Measurements from ENCODE around the gene RIN3. TPM values are rescaled to one million over a fixed set of nuclear protein-coding genes. Genes with fewer than 3 reads are reported as not detected.

The RIN3 gene
- total RNA-seq, 1 experiment from 2014 or later = not detected

DNA sequence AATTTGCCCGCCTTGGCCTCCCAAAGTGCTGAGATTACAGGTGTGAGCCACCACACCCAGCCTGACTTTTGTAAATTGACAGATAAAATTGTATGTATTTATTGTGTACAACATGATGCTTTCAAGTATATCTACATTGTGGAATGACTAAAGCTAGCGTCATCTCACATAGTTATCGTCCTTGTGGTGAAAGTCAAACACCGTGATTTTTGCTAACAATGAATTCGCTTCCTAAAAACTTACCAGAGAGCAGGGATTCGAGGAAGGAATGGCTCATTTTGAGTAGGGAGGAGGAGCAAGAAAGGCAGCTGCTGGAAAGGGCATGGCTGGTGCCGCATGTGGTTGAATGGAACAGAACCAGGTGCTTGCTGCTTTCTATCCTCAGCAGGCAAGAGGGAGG, 149.5 kb downstream of the RIN3 start:
- H3K4me1 ChIP-seq (ENCODE audit: low read length) = peaks cover 12% of the 10 kb centered on the region
- H3K9me3 ChIP-seq (ENCODE audit: low read length) = no peaks in the 10 kb centered on the region
- H3K4me2 ChIP-seq (ENCODE audit: low read depth, low read length, poor library complexity, severe bottlenecking) = no peak overlapping the region
- H3K79me2 ChIP-seq (ENCODE audit: low read length) = no peaks in the 10 kb centered on the region
- no peaks in the 10 kb centered on the region for H3K27me3 ChIP-seq (ENCODE audit: low read length)
- no peak overlapping the region for H3K4me3 ChIP-seq (ENCODE audit: low read length)
- H3K9ac ChIP-seq (ENCODE audit: low read length) = no peak overlapping the region
- no peaks in the 10 kb centered on the region; the same call in 1 of the 2 replicates for H4K20me1 ChIP-seq (ENCODE audit: insufficient read depth, low read depth, low read length)
- DNase-seq = no peak
- no peak overlapping the region for H3K27ac ChIP-seq (ENCODE audit: low read length)
- no peaks in the 10 kb centered on the region for H3K9me2 ChIP-seq (replicated peaks; ENCODE audit: insufficient read depth, low read length)
- H3K36me3 ChIP-seq (ENCODE audit: insufficient read depth, low read length) = no peaks in the 10 kb centered on the region
- no peak overlapping the region for H2AFZ ChIP-seq (ENCODE audit: low read length)

DNA sequence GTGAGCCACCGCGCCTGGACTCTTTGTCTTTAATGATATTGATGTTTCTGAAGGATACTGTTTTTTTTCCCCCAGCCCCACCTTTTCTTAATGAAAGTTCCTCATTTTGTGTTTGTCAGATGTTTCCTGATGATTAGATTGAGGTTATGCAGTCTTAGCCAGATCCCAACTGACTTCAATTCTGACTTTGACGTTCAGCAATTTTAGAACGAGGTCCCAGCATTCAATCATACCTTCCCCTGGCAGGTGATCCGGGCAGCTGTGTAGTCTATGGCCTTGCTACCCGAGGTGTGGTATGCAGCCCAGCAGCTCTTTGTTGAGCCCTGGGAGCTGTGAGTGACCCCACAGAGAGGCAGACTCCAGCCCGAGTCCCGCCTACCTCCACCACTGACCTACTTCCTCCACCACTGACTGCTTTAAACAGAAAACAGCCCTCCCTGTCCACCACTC, 152.1 kb downstream of the RIN3 start:
- no peaks in the 10 kb centered on the region for H3K79me2 ChIP-seq (ENCODE audit: low read length)
- H3K27me3 ChIP-seq (ENCODE audit: low read length) = no peaks in the 10 kb centered on the region
- no peak overlapping the region for H3K4me3 ChIP-seq (ENCODE audit: low read length)
- H3K9me3 ChIP-seq (ENCODE audit: low read length) = no peaks in the 10 kb centered on the region
- no peak overlapping the region for H3K9ac ChIP-seq (ENCODE audit: low read length)
- H4K20me1 ChIP-seq (ENCODE audit: insufficient read depth, low read depth, low read length) = no peaks in the 10 kb centered on the region
- peaks cover 21% of the 10 kb centered on the region for H3K4me1 ChIP-seq (ENCODE audit: low read length)
- H3K4me2 ChIP-seq (ENCODE audit: low read depth, low read length, poor library complexity, severe bottlenecking) = no peak overlapping the region
- DNase-seq = no peak
- H3K9me2 ChIP-seq (replicated peaks; ENCODE audit: insufficient read depth, low read length) = no peaks in the 10 kb centered on the region
- no peak overlapping the region for H2AFZ ChIP-seq (ENCODE audit: low read length)
- H3K27ac ChIP-seq (ENCODE audit: low read length) = no peak overlapping the region
- H3K36me3 ChIP-seq (ENCODE audit: insufficient read depth, low read length) = no peaks in the 10 kb centered on the region

DNA sequence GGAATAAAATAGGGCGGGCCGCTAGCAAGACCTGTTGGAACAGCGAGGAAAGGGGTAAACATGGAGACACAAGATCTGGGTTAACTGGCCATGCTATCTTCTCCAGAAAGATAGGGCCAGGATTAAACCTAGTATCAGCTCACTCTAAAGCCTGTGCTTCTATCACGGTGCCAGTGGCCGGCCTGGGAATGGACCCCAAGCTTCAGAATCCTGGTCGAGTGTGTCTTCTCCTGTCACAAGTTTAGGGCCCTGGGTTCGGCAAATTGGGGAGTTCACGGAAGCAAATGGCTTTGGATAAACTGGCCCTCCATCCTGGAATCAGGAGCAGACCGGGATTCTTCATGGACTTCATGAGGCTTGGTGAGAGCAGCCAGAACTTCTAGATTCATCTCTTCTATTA, 152.7 kb downstream of the RIN3 start:
- Histone ChIP-seq H3K4me3 (ENCODE audit: low read length) (no peak overlapping the region), H3K9me2 (replicated peaks; ENCODE audit: insufficient read depth, low read length) (no peaks in the 10 kb centered on the region), H3K4me1 (ENCODE audit: low read length) (peaks cover 21% of the 10 kb centered on the region), H3K36me3 (ENCODE audit: insufficient read depth, low read length) (no peaks in the 10 kb centered on the region), H2AFZ (ENCODE audit: low read length) (no peak overlapping the region), H3K79me2 (ENCODE audit: low read length) (no peaks in the 10 kb centered on the region), H3K9ac (ENCODE audit: low read length) (no peak overlapping the region), H3K27me3 (ENCODE audit: low read length) (no peaks in the 10 kb centered on the region), H3K4me2 (ENCODE audit: low read depth, low read length, poor library complexity, severe bottlenecking) (no peak overlapping the region), H4K20me1 (ENCODE audit: insufficient read depth, low read depth, low read length) (no peaks in the 10 kb centered on the region), H3K27ac (ENCODE audit: low read length) (no peak overlapping the region), H3K9me3 (ENCODE audit: low read length) (no peaks in the 10 kb centered on the region)
- no peak for DNase-seq

DNA sequence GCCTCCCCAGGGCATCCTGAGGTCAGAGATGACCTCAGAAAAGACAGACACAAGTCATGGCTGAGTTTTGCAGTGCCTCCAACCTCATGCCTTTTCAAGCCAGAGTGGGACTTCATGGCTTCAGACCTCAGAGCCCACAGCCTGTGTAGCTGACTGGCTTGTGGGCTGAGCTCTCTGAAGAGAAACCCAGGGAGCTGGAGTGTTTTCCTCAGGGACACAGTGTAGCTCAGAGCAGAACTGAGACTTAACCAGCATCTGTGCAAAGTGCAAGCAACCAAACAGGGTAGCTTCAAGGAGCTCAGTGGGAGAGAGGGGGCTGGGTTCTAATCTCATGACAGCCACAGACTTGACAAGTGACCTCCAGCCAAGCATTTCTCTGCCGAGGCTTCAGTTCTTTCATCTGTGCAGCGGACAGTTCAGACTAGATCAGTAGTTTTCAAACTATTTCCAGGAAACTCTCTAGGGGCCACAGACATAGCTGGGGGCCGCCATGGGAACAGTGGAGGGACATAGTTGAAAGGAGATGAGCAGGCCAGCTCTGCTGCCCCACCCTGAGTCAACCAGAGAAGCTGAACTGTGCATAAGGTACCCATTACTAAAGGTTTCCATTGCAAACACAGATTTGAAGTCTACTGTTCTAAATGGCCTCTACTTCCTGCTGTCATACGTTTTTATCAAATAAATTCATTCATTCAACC, 154.8 kb downstream of the RIN3 start:
- H3K36me3 ChIP-seq (ENCODE audit: insufficient read depth, low read length) = no peaks in the 10 kb centered on the region
- H3K4me2 ChIP-seq (ENCODE audit: low read depth, low read length, poor library complexity, severe bottlenecking) = no peak overlapping the region
- H3K9me3 ChIP-seq (ENCODE audit: low read length) = no peaks in the 10 kb centered on the region
- peaks cover 18% of the 10 kb centered on the region for H3K4me1 ChIP-seq (ENCODE audit: low read length)
- no peak overlapping the region for H3K27ac ChIP-seq (ENCODE audit: low read length)
- peak; percentile 66 for DNase-seq
- no peak overlapping the region for H3K4me3 ChIP-seq (ENCODE audit: low read length)
- H3K27me3 ChIP-seq (ENCODE audit: low read length) = no peaks in the 10 kb centered on the region
- no peak overlapping the region for H3K9ac ChIP-seq (ENCODE audit: low read length)
- no peaks in the 10 kb centered on the region for H4K20me1 ChIP-seq (ENCODE audit: insufficient read depth, low read depth, low read length)
- H3K9me2 ChIP-seq (replicated peaks; ENCODE audit: insufficient read depth, low read length) = no peaks in the 10 kb centered on the region
- H3K79me2 ChIP-seq (ENCODE audit: low read length) = no peaks in the 10 kb centered on the region
- no peak overlapping the region for H2AFZ ChIP-seq (ENCODE audit: low read length)

DNA sequence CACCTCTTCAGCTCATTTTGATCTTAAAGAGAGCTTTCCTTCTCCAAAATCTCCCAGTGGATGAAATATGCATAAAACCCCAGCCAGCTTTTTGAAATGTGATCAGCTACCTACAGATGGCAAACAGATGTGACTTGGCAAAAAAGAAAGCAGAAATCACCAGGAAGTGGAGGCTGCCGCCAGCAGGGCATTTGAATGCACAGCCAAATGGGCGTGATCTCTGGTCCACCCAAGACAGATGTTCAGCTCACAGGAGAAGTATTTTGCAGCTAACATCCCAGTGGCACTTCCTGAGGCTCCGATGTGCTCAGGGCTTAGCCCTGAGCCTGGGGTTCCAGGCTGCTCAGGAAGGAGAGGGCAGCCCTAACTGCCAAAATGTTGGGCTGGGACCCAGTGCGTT, 156.6 kb downstream of the RIN3 start:
- no peak overlapping the region for H2AFZ ChIP-seq (ENCODE audit: low read length)
- H4K20me1 ChIP-seq (ENCODE audit: insufficient read depth, low read depth, low read length) = peaks cover under 1% of the 10 kb centered on the region; the same call in 1 of the 2 replicates
- peak; percentile 74 for DNase-seq

DNA sequence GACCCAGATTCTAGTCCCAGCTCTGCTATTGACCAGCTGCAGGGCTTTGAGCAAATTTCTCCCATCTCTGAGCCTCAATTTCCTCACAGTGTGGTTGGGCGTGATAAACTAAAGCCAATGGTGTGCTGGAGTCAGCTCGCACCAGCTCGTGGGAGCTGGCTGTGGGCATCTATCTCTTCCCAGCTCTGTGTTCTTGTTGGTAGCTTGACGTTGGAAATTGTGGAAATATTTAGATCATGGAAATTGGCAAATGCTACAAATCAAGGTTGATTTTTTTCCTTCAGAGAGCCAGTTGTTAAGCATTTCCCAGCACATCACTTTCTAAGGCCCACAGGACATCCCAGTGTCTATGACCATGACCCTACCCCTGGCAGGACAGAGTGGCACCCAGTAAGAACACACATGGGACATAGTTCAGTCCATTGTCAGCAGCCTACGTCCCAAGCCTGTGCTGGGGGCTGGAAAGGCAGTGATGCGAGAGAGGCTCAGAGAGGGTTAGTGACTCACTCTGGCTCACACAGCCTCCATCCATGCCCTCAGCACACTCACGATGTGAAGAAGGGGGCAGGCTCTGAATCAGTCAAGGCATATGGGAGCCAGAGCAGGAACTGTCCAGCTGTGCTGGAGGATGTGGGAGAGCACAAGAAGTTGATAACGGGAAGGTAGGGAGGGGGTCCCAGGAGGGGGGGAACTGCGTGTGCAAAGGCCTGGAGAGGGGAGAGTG, 157.2 kb downstream of the RIN3 start:
- Histone ChIP-seq H3K36me3 (ENCODE audit: insufficient read depth, low read length) (no peaks in the 10 kb centered on the region), H3K4me3 (ENCODE audit: low read length) (no peak overlapping the region), H4K20me1 (ENCODE audit: insufficient read depth, low read depth, low read length) (peaks cover 5% of the 10 kb centered on the region), H3K27ac (ENCODE audit: low read length) (no peak overlapping the region), H3K4me2 (ENCODE audit: low read depth, low read length, poor library complexity, severe bottlenecking) (no peak overlapping the region), H3K4me1 (ENCODE audit: low read length) (peaks cover 25% of the 10 kb centered on the region), H3K9me2 (replicated peaks; ENCODE audit: insufficient read depth, low read length) (no peaks in the 10 kb centered on the region), H2AFZ (ENCODE audit: low read length) (no peak overlapping the region), H3K27me3 (ENCODE audit: low read length) (peaks cover 4% of the 10 kb centered on the region; the same call in 1 of the 2 replicates), H3K9me3 (ENCODE audit: low read length) (no peaks in the 10 kb centered on the region), H3K9ac (ENCODE audit: low read length) (no peak overlapping the region), H3K79me2 (ENCODE audit: low read length) (no peaks in the 10 kb centered on the region)
- no peak for DNase-seq

More for the DNA sequence above, 156.6 kb downstream of the RIN3 start:
- Histone ChIP-seq H3K79me2 (ENCODE audit: low read length) (no peaks in the 10 kb centered on the region), H3K27ac (ENCODE audit: low read length) (no peak overlapping the region), H3K4me1 (ENCODE audit: low read length) (peaks cover 19% of the 10 kb centered on the region), H3K27me3 (ENCODE audit: low read length) (peaks cover 3% of the 10 kb centered on the region; the same call in 1 of the 2 replicates), H3K9ac (ENCODE audit: low read length) (no peak overlapping the region), H3K4me3 (ENCODE audit: low read length) (no peak overlapping the region), H3K36me3 (ENCODE audit: insufficient read depth, low read length) (no peaks in the 10 kb centered on the region), H3K9me3 (ENCODE audit: low read length) (no peaks in the 10 kb centered on the region), H3K4me2 (ENCODE audit: low read depth, low read length, poor library complexity, severe bottlenecking) (no peak overlapping the region), H3K9me2 (replicated peaks; ENCODE audit: insufficient read depth, low read length) (no peaks in the 10 kb centered on the region)

DNA sequence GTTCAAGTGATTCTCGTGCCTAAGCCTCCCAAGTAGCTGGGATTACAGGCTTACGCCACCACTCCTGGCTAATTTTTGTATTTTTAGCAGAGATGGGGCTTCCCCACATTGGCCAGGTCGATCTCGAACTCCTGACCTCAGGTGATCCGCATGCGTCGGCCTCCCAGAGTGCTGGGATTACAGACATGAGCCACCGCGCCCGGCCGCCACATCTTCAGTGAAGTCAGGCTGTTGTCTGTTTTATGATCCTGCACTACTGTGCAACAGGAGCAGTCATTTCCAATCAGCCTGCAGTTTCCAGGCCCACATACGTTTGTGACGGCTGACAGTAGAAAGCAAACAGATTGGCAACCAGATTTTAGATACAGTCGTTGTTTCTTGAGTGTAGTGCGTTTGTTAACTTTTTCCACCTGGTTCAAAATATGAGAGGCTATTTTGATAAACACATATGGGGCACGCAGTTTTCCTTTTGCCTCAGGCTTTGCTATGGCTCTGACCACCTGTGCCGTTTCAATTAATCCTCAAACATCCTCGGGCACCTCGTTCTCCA, 160.1 kb downstream of the RIN3 start:
- no peak for DNase-seq
- no peak overlapping the region for H3K9ac ChIP-seq (ENCODE audit: low read length)
- H3K9me3 ChIP-seq (ENCODE audit: low read length) = no peaks in the 10 kb centered on the region
- peaks cover 39% of the 10 kb centered on the region for H3K4me1 ChIP-seq (ENCODE audit: low read length)
- H3K4me2 ChIP-seq (ENCODE audit: low read depth, low read length, poor library complexity, severe bottlenecking) = no peak overlapping the region
- no peaks in the 10 kb centered on the region for H3K9me2 ChIP-seq (replicated peaks; ENCODE audit: insufficient read depth, low read length)
- no peaks in the 10 kb centered on the region for H3K36me3 ChIP-seq (ENCODE audit: insufficient read depth, low read length)
- no peak overlapping the region for H3K27ac ChIP-seq (ENCODE audit: low read length)
- H4K20me1 ChIP-seq (ENCODE audit: insufficient read depth, low read depth, low read length) = peaks cover 19% of the 10 kb centered on the region
- no peak overlapping the region for H2AFZ ChIP-seq (ENCODE audit: low read length)
- H3K27me3 ChIP-seq (ENCODE audit: low read length) = peaks cover 4% of the 10 kb centered on the region; the same call in 1 of the 2 replicates
- no peaks in the 10 kb centered on the region for H3K79me2 ChIP-seq (ENCODE audit: low read length)
- no peak overlapping the region for H3K4me3 ChIP-seq (ENCODE audit: low read length)

DNA sequence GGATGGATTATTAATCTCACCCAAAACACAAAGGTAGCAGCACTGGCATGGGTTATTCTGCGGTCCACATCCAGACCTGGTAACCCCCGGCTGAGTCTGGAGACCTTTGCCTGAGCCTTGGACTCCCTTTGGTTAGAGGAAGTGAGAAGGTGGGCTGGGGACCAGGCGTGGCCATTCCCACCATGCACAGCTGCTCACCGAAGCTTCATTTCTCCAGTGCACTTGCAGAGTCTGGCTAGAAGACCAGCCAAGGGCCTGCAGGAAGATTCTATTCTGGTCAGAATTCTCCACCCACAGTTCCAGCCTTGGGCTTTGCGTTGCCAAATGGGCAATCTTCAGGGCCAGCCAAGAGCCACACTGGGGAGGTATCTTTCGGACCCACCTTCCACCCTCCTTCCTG, 161.8 kb downstream of the RIN3 start:
- Histone ChIP-seq H3K9ac (ENCODE audit: low read length) (no peak overlapping the region), H3K9me3 (ENCODE audit: low read length) (no peaks in the 10 kb centered on the region), H3K79me2 (ENCODE audit: low read length) (no peaks in the 10 kb centered on the region), H3K4me3 (ENCODE audit: low read length) (no peak overlapping the region), H3K4me2 (ENCODE audit: low read depth, low read length, poor library complexity, severe bottlenecking) (peak overlapping the region; percentile 30), H3K9me2 (replicated peaks; ENCODE audit: insufficient read depth, low read length) (no peaks in the 10 kb centered on the region), H2AFZ (ENCODE audit: low read length) (no peak overlapping the region), H3K27ac (ENCODE audit: low read length) (no peak overlapping the region), H3K36me3 (ENCODE audit: insufficient read depth, low read length) (no peaks in the 10 kb centered on the region), H4K20me1 (ENCODE audit: insufficient read depth, low read depth, low read length) (peaks cover 22% of the 10 kb centered on the region), H3K27me3 (ENCODE audit: low read length) (peaks cover 4% of the 10 kb centered on the region; the same call in 1 of the 2 replicates), H3K4me1 (ENCODE audit: low read length) (peaks cover 30% of the 10 kb centered on the region)
- DNase-seq = no peak
